Vagina (tissue), 2 donors: Measurements from ENCODE around the gene UNC93A.

Experiments used
- POLR2A ChIP-seq, 2 donors: fragments of 450-650 bp; IDR thresholded peaks; one replicate each; pipeline ENCODE4 v1.6.1; 2017; ENCODE audit warnings: antibody characterized with exemption in 2 of 2, mild to moderate bottlenecking in 2 of 2, moderate library complexity in 2 of 2
- POLR2AphosphoS5 ChIP-seq, 2 donors: sonication (generic); formaldehyde crosslinking; IDR thresholded peaks; one replicate each; pipeline ENCODE4 v1.9.0; 2017; ENCODE audit warnings: antibody characterized with exemption in 2 of 2, mild to moderate bottlenecking in 2 of 2, low read depth in 1 of 2; ENCODE audit not compliant: insufficient read depth in 1 of 2
- TF ChIP-seq, protein P1 (sequence below), 3 experiments: fragments of 450-650 bp in 2 of 3; fragments of 200-600 bp in 1 of 3; sonication (generic) in 1 of 3; IDR thresholded peaks; one replicate each; pipeline ENCODE4 v1.5.1; 2017 to 2019; ENCODE audit warnings: antibody characterized with exemption in 3 of 3, mild to moderate bottlenecking in 2 of 3, moderate library complexity in 2 of 3

DNA sequence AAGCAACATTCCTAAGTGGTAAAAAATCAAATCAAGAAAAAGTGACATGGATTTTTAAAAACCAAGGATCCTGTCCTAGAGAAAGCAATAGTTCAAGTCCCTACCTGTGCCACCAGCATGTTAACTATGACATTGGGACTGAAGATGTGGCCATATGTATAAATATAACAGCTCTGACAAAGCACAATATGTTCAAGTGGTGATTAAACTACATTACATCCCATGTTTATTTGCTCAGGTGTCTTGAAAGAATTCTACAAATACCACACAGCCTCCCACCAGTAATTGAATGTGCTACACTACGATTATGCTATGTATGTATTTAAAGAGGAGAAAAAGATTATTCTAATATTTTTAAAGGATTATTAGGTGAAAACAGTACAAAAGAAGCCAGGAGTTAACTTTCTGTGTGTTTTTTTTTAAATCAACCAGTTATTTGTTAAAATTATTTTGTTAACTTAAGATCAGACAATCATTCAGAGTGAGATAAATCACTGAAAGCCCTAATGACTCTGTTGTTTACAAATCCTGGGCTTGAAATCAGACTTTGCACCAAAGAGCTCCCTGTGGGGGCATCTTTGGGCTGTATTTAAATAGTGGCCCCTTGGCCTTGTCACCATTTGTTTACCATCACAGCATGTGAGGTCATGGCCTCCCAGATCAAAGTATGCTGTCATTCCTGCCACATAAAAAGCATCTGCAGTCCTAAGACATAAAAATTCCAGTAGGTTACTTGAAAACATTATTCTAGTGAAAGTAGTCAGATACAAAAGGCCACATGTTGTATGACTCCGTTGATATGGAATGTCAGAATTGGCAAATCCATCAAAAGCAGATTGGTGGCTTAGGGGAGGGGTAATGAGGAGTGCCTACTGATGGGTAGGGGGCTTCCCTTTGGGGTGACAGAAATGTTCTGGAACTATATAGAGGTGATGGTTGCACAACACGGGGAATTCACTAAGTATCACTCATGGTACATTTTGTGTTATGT is 50.8 kb downstream of the UNC93A start:
- TF ChIP-seq, protein P1, sequence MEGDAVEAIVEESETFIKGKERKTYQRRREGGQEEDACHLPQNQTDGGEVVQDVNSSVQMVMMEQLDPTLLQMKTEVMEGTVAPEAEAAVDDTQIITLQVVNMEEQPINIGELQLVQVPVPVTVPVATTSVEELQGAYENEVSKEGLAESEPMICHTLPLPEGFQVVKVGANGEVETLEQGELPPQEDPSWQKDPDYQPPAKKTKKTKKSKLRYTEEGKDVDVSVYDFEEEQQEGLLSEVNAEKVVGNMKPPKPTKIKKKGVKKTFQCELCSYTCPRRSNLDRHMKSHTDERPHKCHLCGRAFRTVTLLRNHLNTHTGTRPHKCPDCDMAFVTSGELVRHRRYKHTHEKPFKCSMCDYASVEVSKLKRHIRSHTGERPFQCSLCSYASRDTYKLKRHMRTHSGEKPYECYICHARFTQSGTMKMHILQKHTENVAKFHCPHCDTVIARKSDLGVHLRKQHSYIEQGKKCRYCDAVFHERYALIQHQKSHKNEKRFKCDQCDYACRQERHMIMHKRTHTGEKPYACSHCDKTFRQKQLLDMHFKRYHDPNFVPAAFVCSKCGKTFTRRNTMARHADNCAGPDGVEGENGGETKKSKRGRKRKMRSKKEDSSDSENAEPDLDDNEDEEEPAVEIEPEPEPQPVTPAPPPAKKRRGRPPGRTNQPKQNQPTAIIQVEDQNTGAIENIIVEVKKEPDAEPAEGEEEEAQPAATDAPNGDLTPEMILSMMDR (IDR thresholded peaks at IDR 0.05) = no peak
- no peak for TF ChIP-seq POLR2A (IDR thresholded peaks at IDR 0.05)
- TF ChIP-seq POLR2AphosphoS5 (IDR thresholded peaks at IDR 0.05; ENCODE audit: insufficient read depth in 1 of 2, low read depth in 1 of 2) = no peak
